ENCODE data around the gene UPK1B. TPM values are rescaled to one million over a fixed set of nuclear protein-coding genes. Genes with fewer than 3 reads are reported as not detected.

The UPK1B gene
- total and polyA plus RNA-seq, 8 donors = 0.91 to 6.6 (median 3.2) TPM

DNA sequence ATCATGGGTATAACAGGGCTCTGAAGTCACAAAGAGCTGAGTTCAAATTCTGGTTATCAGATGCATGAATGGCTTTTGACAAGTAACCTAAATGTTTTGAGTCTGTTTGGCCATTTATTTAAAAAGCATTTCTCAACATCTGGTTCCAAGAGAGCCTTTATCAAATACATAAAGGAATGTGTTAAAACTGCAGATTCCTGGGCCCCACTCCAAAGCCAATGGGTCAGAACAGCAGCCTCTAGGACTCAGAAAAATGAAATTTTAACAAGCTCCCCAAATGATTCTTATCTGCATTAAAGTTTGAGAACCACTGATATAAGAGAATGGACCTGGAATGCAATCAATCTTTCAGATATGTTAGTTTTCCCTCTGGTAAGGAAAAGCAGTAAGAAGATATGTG lies 63.9 kb downstream of the UPK1B start:
- Histone ChIP-seq H3K4me1 (peaks cover 16 to 19% (median 19%) of the 10 kb centered on the region in 3 donors), H3K27me3 (no peaks in the 10 kb centered on the region), H3K27ac (no peak overlapping the region), H3K4me3 (no peak overlapping the region), H3K36me3 (peaks cover 0 to 36% (median 0%) of the 10 kb centered on the region in 3 donors), H3K9me3 (no peaks in the 10 kb centered on the region)
- DNase-seq (no peak), FAIRE-seq (no peak), ATAC-seq (no peak)
- intact Hi-C loops (cut with DNase I) = no loop called here
- TF ChIP-seq, protein P1, sequence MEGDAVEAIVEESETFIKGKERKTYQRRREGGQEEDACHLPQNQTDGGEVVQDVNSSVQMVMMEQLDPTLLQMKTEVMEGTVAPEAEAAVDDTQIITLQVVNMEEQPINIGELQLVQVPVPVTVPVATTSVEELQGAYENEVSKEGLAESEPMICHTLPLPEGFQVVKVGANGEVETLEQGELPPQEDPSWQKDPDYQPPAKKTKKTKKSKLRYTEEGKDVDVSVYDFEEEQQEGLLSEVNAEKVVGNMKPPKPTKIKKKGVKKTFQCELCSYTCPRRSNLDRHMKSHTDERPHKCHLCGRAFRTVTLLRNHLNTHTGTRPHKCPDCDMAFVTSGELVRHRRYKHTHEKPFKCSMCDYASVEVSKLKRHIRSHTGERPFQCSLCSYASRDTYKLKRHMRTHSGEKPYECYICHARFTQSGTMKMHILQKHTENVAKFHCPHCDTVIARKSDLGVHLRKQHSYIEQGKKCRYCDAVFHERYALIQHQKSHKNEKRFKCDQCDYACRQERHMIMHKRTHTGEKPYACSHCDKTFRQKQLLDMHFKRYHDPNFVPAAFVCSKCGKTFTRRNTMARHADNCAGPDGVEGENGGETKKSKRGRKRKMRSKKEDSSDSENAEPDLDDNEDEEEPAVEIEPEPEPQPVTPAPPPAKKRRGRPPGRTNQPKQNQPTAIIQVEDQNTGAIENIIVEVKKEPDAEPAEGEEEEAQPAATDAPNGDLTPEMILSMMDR (IDR thresholded peaks at IDR 0.05) = no peak

DNA sequence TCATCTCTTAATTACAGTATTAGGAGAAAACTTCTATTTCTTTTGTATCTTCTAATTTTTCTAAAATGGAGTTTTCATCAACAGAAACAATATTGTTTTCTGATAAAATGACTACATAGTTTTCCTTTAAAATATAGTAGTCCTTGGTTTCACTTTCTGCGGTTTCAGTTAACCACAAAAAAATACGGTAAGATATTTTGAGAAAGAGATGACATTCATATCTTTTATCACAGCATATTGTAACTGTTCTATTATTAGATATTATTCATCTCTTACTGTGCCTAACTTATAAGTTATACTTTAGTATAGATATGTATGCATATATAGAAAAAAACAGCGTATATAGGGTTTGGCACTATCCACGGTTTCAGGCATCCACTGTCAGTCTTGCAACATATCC lies 65.0 kb downstream of the UPK1B start:
- TF ChIP-seq, protein P1 (IDR thresholded peaks at IDR 0.05) = no peak
- intact Hi-C loops (cut with DNase I) = no loop called here
- ATAC-seq (no peak), FAIRE-seq (peak; percentile 37), DNase-seq (no peak)
- H3K27me3 ChIP-seq = no peaks in the 10 kb centered on the region
- H3K9me3 ChIP-seq = no peaks in the 10 kb centered on the region
- peaks cover 0 to 29% (median 0%) of the 10 kb centered on the region in 3 donors for H3K36me3 ChIP-seq
- peak overlapping the region in 1 of 4 donors; percentile 88 for H3K27ac ChIP-seq
- H3K4me1 ChIP-seq = peaks cover 16 to 19% (median 19%) of the 10 kb centered on the region in 3 donors
- WGBS, 2 donors = 60 to 61% methylated on average over 4 of the region's 4 CpGs
- peak overlapping the region in 1 of 4 donors; percentile 85 for H3K4me3 ChIP-seq

DNA sequence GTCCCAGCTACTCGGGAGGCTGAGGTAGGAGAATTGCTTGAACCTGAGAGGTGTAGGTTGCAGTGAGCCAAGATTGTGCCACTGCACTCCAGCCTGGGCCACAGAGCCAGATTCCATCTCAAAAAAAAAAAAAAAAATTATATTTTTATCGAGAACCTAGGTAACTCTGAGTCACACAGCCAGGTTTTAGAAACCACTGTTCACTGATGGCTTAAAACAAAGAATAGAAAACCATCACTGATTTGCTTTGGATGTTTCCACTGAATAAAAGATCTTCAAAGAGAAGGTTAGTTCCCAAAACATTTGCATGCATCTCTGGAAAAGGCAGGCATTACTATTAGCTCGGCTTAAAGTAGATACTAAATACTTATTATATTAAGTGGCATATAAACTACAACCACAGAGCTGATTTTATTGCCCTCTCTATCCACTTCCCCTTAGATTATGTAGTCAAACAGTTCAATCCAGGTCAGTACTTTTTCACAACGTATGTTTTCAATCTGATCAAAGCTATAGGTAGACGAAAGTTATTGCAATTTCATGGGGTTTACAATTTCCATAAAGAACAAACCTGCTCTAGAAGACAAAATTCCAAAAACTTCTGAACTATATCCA lies 65.9 kb downstream of the UPK1B start:
- intact Hi-C loops (cut with DNase I) = no loop called here
- H3K27me3 ChIP-seq = no peaks in the 10 kb centered on the region
- H3K4me1 ChIP-seq = peaks cover 16 to 19% (median 19%) of the 10 kb centered on the region in 3 donors
- H3K36me3 ChIP-seq = peaks cover 0 to 22% (median 0%) of the 10 kb centered on the region in 3 donors
- no peak for DNase-seq
- peak overlapping the region in 3 of 4 donors; percentile 28 to 91 (median 88) for H3K27ac ChIP-seq
- TF ChIP-seq, protein P1 (IDR thresholded peaks at IDR 0.05) = no peak
- no peak for FAIRE-seq
- ATAC-seq = no peak
- 11 to 15% methylated on average over 5 of the region's 5 CpGs for WGBS, 2 donors
- peak overlapping the region; percentile 56 to 85 (median 65) for H3K4me3 ChIP-seq
- no peaks in the 10 kb centered on the region for H3K9me3 ChIP-seq

DNA sequence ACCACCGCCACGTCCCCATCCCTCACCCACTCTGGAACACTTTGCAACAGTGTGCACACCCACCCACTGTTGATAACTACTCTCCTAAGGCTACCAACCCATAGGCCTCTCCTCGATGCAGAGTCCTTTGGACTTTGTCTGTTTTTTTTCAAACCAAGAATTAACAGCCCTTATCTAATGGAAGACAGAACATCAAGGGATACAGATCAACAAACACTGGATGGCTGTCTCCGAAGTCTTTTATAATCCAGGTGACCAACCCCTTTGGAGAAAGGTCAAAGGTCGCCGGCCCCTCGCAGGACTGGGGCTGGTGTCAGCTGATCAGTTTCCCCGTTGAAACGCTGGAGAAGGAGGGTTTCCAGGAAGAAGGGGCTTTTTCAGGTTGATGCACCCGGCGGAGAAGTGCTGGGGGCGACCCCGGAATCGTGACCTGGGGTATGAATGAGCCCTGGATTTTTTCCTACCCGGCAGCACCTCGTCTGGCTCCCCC lies 66.7 kb downstream of the UPK1B start:
- Histone ChIP-seq H3K4me1 (peaks cover 16 to 19% (median 19%) of the 10 kb centered on the region in 3 donors), H3K36me3 (peaks cover 0 to 13% (median 0%) of the 10 kb centered on the region in 3 donors), H3K27me3 (no peaks in the 10 kb centered on the region), H3K4me3 (peak overlapping the region; percentile 56 to 85 (median 65)), H3K9me3 (no peaks in the 10 kb centered on the region), H3K27ac (peak overlapping the region; percentile 88 to 91 (median 90))
- intact Hi-C loops (cut with DNase I) = loop anchor here in 1 of 3 donors (10.0 kb wide), 1 partner anchor 95 kb away; the partner anchor contains the start of gene TEX55
- FAIRE-seq (no peak), ATAC-seq (peak; percentile 2 to 6 (median 4)), DNase-seq (peak in 1 of 6 donors; percentile 48)
- TF ChIP-seq, protein P1 (IDR thresholded peaks at IDR 0.05) = no peak
- 1% methylated on average over 14 to 16 of the region's 16 CpGs for WGBS, 2 donors
